HepG2 (cell line): Measurements from ENCODE around the gene EEA1.

Experiments
- CTCF ChIP-seq: sonication (generic); formaldehyde crosslinking; IDR thresholded peaks from 2 replicates; pipeline ENCODE4 v1.5.0; 2020; ENCODE audit warnings: mild to moderate bottlenecking, missing genetic modification reagents, moderate library complexity
- FOXA3 ChIP-seq: IDR thresholded peaks from 2 replicates; pipeline ENCODE4 v1.6.1; 2016; ENCODE audit warnings: missing genetic modification reagents, missing compliant biosample characterization
- IRX3 ChIP-seq: sonication (generic); formaldehyde crosslinking; IDR thresholded peaks from 2 replicates; pipeline ENCODE4 v1.8.1; 2023; ENCODE audit warnings: mild to moderate bottlenecking, low read depth, missing genetic modification reagents, borderline replicate concordance
- MAZ ChIP-seq, 2 experiments: sonication (generic) in 1 of 2; formaldehyde crosslinking in 1 of 2; IDR thresholded peaks; 2 replicates each; pipeline versions ENCODE4 v1.5.0 to v1.6.1; 2012 to 2020; ENCODE audit warnings: low read depth in 2 of 2, mild to moderate bottlenecking in 2 of 2, borderline replicate concordance in 1 of 2, improper control_type of control experiment in 1 of 2, low read length in 1 of 2, missing genetic modification reagents in 1 of 2, moderate library complexity in 1 of 2
- NFE2L2 ChIP-seq: fragments of 150-350 bp; IDR thresholded peaks from 2 replicates; pipeline ENCODE4 v1.6.1; 2014; ENCODE audit warnings: low read length
- POLR2AphosphoS2 ChIP-seq: IDR thresholded peaks from 2 replicates; pipeline ENCODE4 v1.6.1; 2011; ENCODE audit warnings: low read depth, low read length, improper control_type of control experiment
- YEATS2 ChIP-seq: sonication (generic); formaldehyde crosslinking; IDR thresholded peaks from 2 replicates; pipeline ENCODE4 v1.4.0; 2020; ENCODE audit warnings: missing genetic modification reagents, borderline replicate concordance
- ZBTB7A ChIP-seq: sonication (generic); formaldehyde crosslinking; IDR thresholded peaks from 2 replicates; pipeline ENCODE4 v1.8.0; 2022; ENCODE audit warnings: mild to moderate bottlenecking, missing genetic modification reagents

- TF ChIP-seq NFE2L2: no peak
- no peak for TF ChIP-seq FOXA3
- no peak for TF ChIP-seq CTCF (CRISPR knock-in tag)
- no peak for TF ChIP-seq ZBTB7A (CRISPR knock-in tag)
- no peak for TF ChIP-seq YEATS2 (CRISPR knock-in tag)
- TF ChIP-seq MAZ (IDR thresholded peaks at IDR 0.05; ENCODE audit: borderline replicate concordance, low read depth, low read length): no peak
- no peak for TF ChIP-seq MAZ (CRISPR knock-in tag; IDR thresholded peaks at IDR 0.05; ENCODE audit: low read depth)
- no peak for TF ChIP-seq POLR2AphosphoS2
- no peak for TF ChIP-seq IRX3
Measured at GRCh38 chr12:92938018-92938417, 8.9 kb upstream of the EEA1 start.
